Inferior parietal cortex (tissue), 1 donor: ENCODE results near the gene USP25.

Experiments used
- DNase-seq: peaks from one replicate; pipeline ENCODE4 v3.0.0-alpha.2; 2016; ENCODE audit errors: extremely low spot score

Gene USP25, protein sequence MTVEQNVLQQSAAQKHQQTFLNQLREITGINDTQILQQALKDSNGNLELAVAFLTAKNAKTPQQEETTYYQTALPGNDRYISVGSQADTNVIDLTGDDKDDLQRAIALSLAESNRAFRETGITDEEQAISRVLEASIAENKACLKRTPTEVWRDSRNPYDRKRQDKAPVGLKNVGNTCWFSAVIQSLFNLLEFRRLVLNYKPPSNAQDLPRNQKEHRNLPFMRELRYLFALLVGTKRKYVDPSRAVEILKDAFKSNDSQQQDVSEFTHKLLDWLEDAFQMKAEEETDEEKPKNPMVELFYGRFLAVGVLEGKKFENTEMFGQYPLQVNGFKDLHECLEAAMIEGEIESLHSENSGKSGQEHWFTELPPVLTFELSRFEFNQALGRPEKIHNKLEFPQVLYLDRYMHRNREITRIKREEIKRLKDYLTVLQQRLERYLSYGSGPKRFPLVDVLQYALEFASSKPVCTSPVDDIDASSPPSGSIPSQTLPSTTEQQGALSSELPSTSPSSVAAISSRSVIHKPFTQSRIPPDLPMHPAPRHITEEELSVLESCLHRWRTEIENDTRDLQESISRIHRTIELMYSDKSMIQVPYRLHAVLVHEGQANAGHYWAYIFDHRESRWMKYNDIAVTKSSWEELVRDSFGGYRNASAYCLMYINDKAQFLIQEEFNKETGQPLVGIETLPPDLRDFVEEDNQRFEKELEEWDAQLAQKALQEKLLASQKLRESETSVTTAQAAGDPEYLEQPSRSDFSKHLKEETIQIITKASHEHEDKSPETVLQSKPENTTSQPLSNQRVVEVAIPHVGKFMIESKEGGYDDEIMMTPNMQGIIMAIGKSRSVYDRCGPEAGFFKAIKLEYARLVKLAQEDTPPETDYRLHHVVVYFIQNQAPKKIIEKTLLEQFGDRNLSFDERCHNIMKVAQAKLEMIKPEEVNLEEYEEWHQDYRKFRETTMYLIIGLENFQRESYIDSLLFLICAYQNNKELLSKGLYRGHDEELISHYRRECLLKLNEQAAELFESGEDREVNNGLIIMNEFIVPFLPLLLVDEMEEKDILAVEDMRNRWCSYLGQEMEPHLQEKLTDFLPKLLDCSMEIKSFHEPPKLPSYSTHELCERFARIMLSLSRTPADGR

DNA sequence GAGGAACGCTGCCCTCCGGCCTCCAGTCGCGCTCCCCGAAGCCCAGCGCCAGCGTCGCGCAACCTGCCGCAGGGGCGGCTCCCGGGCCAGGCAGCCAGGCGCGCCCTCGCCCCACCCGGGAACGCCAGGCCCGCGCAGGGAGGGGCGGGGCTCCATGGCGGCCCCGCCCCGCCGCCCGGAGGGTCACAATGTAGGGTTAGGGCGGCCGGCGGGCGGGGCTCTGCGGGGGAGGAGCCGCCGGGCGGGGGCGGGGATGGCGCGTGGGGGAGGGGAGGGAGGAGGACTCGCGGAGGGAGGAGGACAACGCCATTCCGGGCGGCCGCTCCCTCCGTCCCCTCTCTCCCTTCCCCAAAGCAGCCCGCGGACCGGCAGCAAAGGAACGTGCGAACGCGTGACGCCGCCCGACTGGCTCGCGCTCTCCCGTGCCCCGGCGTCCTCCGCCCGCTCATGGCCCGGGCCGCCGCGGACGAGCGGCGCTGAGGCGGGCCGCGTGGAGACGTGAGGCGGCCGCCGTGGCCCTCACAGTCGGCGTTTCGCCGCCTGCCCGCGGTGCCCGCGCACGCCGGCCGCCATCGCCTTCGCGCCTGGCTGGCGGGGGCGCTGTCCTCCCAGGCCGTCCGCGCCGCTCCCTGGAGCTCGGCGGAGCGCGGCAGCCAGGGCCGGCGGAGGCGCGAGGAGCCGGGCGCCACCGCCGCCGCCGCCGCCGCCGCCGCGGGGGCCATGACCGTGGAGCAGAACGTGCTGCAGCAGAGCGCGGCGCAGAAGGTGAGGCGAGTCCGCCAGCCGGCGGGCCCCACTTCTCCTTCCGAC, at the start of gene USP25:
USP25 (plus strand) TSS at position 309 of the 810 bp plus-strand sequence; CDS start at position 721, 412 bp downstream.
- peak; percentile 78 for DNase-seq

DNA sequence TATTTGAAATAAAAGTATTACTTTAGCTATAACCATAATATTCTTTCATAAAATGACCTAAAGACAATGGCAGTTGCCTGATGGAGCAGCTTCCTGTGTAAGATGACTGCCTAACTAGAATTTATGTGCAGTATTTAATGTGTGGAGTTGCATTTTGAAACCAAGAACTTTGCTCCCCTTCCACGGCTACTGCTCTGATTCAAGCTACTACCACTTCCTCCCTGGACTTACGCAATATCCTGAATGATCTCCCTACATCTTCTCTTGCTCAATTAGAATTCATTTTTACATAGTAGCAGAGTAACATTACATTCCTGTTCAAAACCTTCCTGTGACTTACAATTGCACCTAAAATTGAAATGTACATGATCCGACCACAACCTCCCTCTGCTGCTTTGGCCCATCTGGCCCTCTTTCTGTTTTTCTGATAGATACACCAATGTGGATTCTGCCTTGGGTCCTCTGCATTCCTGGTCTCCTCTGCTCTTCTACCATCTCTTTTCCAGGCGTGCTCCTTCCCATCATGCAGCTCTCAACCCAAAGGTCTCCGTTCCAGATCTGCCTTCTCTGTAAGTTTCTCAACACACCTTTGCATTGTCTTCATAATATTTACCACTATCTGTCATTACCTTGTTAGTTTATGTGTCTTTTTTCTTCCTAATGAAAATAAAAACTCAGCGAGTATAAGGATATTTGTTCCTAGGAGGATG, 47.4 kb upstream of the USP25 start:
- DNase-seq: no peak

DNA sequence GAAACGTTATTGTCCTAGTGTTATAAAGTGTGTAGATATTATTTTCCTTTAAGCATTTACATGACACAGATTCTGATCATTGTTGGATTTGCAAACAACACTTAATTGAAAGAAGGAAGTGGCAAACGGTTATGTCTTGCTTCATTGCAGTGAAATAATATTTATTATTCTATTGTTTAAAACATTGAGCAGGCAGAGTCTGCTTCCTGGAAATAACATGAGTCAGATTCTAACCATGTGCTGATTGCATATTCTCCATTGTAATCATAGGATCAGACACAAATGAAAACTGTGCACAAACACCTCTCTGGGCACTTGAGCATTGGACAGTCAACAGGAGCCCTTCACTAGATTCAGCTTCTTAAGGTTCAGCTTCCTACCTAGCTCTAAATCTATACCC, 46.8 kb upstream of the USP25 start:
- DNase-seq: no peak

DNA sequence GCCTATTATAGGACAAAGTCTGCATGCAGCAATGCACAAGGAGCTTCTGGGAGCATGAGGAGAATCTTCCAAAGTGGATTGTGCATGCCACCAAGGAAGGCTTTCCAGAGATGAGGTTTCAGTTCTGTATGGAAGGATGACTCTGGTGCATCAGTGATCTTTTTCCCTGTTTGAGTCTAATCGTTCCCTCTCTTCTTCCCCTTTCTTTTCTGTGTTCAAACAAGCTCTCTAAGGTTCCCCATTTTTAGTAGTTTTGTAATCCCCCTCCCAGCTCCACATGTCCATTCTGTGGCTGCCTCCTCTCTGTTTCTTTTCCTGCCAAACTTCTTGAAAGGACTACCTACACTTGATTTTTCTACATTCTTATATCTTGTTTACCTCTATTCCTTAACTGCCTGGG, 43.3 kb upstream of the USP25 start:
- no peak for DNase-seq

DNA sequence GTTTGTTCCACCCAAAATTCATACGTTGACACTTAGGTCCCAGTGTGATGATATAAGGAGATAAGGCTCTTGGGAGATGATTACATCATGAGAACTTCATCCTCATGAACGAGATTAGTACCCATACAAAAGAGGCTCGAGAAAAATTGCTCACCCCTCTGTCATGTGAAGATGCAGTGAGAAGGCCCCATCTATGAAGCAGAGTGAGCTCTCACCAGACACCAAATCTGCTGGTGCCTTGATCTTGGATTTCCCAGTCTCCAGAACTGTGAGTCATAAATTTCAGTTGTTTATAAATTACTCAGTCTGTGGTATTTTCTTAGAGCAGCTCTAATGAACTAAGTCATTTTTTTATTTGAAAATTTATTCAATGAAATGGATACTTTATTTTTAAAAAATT, 42.6 kb upstream of the USP25 start:
- no peak for DNase-seq

DNA sequence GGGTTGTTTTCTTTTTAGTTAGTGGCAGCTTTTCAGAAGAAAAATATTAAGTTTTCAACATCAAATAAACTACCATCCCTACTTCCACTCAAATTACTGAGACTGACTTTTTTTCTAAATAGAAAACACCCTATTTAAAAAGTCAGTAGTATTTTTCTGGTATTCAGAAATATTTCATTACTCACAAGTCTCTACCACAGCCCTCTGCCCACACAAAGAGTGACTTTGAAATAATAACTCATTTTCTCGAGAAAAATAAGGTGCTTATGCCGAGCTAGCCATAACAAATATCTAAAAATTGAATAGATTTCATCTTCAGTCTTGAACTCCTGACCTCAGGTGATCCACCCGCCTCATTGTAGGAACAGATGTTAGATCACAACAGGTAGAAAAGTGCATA, 41.8 kb upstream of the USP25 start:
- DNase-seq: no peak

DNA sequence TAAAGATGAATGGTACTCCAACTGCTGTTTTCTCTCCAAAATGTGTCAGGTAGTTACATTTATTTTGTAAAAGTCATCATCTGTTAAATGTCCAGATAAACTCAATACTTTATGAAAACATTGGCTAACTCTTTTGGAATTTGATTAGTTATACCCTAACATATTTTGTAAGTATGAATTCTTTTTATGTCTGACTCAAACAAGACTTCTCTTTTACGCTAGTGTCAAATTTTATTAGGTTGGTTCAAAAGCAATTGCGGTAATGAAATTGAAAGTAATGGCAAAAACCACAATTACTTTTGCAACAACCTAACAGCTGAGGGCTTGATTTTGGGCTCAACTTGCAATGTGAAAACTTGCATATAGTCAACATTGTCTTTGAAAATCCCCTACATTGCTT, 41.0 kb upstream of the USP25 start:
- DNase-seq: no peak

DNA sequence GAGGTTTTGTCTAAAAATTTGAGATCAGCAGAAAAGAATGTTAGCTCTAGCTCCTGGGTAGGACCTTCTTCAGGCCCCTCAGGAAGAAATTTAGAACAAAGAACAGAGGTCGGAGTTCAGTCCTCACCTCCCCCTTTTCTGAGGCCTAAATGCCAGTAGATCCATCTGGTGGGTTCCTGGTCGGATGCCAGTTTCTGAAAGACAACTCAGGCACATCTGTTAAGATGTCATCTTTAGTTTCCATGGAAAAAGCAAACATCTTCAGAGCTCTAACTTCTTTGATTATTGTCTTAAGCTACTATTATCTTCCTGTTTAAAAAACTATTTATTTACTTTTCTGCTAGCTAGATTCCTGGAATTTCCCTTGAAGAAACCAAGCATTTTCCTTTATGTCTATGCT, 37.1 kb upstream of the USP25 start:
- no peak for DNase-seq

DNA sequence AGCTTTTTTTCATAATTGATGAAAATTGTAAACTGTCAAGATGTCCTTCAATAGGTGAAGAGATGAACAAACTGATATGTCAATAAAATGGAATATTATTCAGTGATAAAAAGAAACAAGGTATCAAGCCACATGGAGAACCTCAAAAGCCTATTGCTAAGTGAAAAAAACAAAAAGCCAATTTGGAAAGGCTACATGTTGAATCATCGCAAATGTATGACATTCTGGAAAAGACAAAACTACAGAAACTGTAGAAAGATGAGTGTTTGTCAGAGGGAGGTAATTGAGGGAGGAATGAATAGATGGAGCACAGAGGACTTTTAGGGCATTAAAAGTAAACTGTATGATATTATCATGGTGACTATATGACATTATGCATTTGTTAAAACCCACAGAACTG, 34.5 kb upstream of the USP25 start:
- no peak for DNase-seq

DNA sequence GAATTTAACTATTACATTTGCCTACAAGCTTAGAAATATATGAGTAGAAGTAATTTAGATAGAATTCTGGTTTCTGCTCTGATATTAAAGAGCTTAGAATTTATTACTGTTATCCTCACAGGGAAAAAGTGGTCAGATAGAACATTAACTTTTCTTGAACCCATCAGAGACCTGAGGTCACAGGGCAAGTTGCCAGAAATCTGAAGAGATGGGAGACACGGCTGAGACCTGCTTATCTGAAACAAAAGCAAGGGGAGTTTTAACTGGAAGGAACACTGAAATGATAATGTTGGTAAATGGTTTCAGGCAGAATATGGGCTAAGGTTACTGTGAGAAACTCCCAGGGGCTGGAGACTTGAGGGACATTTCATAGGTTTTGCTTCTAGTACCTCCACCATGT, 28.0 kb upstream of the USP25 start:
- no peak for DNase-seq

DNA sequence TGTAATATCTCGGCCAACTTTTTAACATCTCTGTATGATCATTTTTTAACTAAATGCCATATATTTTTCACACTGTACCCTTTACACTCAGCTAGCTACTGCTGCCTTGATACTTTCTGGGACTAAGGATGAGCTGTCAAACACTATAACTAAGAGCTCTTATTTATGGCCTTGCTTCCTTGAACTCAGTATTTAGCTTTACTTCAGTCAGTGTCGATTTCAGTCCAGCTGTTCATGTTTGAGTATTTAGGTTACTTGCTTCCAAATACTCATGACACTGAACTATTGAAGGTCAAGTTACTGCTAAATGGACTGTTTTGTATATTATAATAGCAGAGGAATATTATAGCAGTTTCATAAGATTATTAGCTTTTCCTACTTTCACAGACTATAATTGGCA, 25.9 kb upstream of the USP25 start:
- DNase-seq: no peak

DNA sequence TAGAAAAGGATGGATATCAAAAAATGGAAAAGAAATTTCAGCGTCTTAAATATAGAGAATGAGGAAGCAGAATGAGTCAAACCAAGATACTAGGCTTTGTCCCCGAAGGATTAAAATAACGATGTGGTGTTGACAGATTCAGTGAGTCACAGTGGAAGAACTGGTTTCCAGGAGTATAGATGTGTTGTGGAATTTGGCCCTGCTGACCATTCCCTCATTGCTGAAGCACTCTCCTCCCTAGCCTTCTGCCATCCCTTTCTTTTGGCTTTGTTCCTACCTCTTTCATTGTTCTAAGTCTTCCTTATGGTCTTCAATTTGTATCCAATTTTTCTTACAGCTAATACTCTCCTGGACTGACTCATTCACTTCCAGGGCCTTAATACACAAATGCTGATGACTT, 23.1 kb upstream of the USP25 start:
- peak; percentile 31 for DNase-seq

DNA sequence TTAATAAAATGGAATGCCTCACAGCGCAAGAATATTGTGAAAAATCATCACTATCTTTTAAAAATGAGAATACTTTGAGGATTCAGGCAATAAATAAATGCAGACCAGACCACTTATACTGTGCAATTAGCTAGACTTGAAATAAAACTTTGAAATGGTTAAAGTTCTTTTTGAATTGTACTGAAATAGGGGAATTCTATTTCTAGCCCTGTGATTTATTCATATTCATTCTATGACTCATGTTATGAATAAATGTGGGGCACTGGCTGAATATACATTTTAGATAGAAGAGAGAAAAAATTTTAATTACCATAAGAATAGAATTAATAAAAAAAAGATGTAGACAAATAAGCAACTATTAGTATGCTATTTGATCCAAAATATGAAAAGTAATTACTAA, 16.4 kb upstream of the USP25 start:
- DNase-seq: no peak

DNA sequence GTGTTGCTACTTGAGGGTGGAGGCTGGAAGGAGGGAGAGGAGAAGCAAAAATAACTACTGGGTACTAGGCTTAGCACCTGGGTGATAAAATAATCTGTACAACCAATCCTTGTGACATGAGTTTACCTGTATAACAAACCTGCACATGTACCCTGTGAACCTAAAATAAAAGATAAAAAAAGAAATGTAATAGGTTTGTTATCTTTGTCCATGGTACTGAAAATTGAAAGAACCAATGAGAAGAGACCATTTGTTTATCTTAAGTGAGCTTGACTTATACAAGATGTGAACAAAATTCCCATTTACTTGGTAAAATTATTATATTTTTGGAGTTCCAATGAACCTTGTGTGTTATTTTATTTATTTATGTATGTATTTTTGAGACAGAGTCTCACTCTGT, 11.1 kb upstream of the USP25 start:
- DNase-seq: no peak

DNA sequence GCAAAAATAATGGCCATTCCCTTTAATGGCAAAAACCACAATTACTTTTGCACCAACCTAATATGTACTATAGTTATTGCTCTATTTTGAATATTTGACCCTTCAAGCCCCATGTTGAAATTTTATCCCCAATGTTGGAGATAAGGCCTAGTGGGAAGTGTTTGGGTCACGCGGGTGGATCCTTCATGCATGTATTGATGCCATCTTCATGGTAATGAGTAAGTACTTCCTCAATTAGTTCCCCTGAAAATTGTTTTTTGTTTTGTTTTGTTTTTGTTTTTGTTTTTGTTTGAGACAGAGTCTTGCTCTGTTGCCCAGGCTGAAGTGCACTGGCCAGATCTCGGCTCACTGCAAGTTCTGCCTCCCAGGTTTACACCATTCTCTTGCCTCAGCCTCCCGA, 9.8 kb upstream of the USP25 start:
- DNase-seq: no peak

DNA sequence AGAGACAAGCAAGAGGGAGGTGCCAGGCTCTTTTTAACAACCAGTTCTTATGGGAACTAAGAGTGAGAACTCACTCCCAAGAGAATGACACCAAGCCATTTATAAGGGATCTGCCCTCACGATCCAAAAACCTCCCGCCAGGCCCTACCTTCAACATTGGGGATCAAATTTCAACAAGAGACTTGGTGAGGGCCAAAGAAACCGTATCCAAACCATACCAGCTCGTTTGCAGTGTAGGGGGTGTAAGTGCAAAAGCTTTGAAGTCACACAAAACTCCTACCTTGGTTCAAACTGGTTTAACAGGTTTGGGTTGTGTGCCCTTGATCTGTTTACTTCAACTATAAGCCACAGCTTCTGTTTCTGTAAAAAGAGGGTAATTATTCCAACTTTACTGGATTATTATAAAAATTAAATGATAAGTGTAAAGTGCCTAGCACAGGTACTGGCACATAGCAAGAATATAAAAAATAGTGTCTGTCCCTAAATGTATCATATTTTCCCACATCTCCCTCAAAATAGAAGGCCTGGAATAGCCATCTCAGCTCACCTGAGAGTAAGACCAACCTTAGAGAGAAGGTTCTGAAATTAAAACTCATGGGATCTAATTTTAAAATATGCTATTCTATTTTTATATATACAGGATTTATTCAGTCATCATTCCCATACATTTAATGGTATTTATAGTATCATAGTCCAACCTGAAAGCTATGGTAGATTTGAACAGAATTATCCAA, 7.0 kb upstream of the USP25 start:
- DNase-seq: no peak

DNA sequence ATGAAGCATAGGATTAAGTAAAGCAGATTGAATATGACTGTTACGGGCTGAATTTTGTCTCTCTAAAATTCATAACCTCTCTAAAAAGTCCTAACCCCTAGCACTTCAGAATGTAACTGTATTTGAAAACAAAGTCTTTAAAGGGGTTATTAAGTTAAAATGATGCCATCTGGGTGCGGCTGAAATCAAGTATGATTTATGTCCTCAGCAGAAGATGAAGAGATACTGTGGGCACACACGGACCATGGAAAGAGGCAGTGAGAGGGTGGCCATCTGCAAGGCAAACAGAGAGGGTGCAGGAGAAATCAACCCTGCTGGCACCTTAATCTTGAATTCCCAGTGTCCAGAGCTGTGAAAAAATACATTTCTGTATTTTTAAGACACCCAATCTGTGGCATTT, 3.8 kb upstream of the USP25 start:
- no peak for DNase-seq

DNA sequence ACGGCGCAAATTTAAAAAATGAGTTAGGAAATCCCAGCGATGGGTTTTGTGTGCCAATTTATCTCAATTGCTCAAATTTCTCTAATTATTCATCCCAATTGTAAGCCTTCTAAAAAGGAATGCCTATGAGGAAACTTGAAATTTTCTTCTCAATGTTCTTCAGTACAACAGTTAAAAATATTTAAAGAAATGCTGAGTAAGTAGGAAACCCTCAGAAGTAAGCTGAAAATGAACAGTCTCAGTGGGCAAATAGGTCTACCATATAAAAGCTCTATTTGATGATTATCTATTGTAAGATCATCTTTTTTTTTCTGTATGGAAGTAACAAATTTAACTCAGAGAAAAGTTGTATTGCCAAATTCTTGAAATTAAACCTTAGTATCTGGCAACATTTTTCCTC, 1.7 kb upstream of the USP25 start:
- DNase-seq: no peak

DNA sequence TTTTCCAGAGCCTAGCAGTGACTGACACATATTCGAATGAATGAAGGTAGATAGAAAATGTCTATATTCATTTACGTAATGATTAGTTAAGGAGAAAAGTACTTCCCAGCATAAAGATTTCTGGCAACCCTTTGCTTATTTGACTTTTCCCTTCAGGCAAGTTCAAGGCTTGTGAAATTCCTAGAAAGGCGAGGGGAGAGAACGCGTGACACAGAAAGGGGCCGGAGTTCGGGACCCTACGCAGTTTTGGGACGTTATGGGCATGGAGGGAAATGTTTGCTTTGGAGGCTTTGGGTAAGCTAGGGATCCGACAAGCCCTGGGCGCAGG, 472 bp upstream of the USP25 start:
- no peak for DNase-seq

DNA sequence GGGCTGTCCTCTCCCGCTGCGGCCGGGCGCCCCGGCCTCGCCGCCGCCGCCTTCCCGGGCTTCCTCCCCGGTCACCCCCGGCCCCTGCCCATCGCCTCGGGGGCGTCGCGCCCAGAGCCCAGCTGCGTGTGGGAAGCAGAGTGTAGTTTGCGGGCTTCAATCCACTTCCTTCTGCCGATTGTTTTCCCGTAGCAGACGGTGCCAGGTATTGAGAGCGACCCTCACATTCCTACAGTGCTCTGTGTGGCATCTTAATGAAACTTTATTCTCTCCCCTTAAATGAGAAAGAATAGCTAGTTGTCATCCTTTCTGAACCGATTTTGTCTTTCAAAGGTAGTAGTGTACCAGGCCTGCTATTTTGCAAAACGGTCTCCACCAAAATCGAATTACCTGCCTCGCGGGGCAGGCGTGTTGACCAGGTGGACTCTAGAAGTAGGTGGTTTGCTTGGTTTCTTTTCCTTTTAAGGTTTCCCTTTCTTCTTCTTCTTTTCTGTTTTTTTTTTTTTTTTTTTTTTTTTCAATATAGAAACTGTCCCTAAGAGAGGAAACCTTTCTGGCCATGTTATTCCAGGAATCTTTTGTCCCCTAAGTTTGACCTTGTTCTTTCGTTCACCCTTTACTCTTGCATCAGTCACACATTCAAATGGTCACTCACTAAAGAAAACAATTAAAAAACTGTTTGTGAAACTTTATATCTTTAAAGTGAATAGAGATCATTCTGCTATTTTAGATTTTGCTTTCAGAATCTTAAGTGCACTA, 881 bp downstream of the USP25 start:
- no peak for DNase-seq
